GM12865 (cell line): ENCODE data around the gene ROBO4.

Experiments
- DNase-seq: peaks from one replicate; pipeline ENCODE4 v3.0.0; 2010; ENCODE audit warnings: low read depth
- H3K4me3 ChIP-seq: 2 replicates; pipeline ENCODE4 v1.5.1; 2011; ENCODE audit warnings: mild to moderate bottlenecking, low read depth, low read length, control low read depth
- TF ChIP-seq, protein P1 (sequence below): IDR thresholded peaks from 2 replicates; pipeline ENCODE4 v1.5.1; 2011; ENCODE audit warnings: low read length, control low read depth, low read depth, inconsistent platforms; ENCODE audit not compliant: insufficient read depth; ENCODE audit errors: missing control alignments

The ROBO4 gene

DNA sequence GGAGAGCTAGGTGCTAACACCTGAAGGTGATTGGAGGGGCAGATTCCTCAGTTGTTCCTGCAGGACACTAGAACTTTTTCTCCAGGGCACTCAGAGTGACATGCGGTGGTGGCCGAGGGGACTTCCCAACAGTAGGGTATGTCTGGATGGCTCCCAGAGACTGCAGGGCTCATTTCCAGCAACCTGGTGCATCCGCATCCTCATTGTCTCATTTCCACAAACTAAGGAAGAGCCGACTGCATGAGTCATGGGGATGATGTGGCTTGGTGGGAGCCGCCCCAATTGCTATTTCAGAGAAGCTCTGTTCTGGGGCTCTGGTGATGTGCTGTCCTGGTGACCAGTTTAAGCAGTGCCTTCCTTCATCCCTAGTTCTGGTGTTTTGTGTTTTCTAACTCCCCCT lies 2.8 kb upstream of the ROBO4 start:
- DNase-seq: no peak
- TF ChIP-seq, protein P1, sequence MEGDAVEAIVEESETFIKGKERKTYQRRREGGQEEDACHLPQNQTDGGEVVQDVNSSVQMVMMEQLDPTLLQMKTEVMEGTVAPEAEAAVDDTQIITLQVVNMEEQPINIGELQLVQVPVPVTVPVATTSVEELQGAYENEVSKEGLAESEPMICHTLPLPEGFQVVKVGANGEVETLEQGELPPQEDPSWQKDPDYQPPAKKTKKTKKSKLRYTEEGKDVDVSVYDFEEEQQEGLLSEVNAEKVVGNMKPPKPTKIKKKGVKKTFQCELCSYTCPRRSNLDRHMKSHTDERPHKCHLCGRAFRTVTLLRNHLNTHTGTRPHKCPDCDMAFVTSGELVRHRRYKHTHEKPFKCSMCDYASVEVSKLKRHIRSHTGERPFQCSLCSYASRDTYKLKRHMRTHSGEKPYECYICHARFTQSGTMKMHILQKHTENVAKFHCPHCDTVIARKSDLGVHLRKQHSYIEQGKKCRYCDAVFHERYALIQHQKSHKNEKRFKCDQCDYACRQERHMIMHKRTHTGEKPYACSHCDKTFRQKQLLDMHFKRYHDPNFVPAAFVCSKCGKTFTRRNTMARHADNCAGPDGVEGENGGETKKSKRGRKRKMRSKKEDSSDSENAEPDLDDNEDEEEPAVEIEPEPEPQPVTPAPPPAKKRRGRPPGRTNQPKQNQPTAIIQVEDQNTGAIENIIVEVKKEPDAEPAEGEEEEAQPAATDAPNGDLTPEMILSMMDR: no peak

DNA sequence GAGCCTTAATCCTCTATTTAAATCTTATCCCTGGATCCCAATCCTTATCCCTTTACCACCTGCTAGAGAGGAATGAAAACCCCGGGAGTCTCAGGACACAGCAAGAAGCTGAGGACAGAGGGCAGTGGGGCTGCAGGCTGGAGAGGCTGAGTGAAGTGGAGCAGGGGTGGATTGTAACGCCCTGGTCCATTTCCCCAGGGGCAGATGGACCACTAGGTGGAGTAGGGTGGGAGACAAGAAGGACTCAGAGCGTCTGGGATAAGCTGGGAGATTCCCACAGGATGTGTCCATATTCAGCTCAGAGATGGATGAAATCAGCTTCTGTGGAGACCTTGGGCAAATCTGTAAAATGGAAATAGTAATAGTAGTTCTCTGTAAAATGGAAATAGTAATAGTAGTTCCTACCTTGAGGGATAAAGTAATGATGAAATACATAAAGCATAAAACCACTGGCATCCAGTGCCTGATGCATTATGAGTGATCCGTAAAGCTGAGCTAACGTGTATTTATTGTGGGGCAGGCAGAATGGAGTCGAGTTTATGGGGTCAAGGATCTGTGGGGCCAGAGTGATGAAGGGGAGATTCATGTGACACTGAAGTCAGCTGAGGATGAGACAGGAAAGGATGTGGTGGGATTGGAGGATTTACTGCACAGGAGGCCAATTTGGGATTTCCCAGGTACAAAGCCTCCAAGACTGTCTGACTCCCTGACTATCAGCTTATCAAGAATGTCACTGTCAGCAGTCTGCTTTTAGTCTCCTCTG lies 1.9 kb upstream of the ROBO4 start:
- TF ChIP-seq, protein P1: no peak
- H3K4me3 ChIP-seq: no peak overlapping the region
- no peak for DNase-seq

More for the DNA sequence above, 2.8 kb upstream of the ROBO4 start:
- no peak overlapping the region for H3K4me3 ChIP-seq

DNA sequence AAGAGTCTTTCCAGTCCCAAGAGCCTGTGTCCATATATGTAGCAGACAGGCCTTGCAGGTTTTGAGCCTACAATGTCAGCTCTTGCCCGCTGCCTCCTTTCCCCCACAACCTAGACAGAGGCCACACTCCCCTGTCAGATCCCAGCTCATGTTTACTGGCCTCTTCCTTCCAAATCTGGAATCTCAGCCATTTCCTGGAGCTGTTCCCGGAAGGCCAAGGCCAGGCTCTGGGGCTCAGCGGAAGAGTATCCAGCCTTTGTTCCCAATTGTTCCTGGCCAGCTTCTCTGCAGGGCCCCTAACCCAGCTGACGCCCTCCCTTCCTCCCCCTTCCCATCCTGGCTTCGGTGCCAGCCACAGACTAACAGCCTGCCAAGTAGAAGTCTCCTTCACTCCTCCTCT lies 1.0 kb upstream of the ROBO4 start:
- TF ChIP-seq, protein P1: no peak
- no peak overlapping the region for H3K4me3 ChIP-seq
- no peak for DNase-seq

DNA sequence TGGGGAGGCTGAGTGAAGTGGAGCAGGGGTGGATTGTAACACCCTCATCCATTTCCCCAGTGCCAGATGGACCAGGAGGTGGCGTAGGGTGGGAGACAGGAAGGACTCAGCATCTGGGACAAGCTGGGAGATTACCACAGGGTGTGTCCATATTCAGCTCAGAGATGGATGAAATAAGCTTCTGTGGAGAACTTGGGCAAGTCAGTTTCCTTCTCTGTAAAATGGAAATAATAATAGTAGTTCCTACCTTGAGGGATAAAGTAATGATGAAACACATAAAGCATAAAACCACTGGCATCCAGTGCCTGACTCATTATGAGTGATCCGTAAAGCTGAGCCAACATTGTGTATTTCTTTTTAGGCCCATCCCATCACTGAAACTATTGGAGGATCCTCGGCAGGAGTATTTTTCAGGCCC lies 607 bp upstream of the ROBO4 start:
- no peak for DNase-seq
- TF ChIP-seq, protein P1: no peak
- H3K4me3 ChIP-seq: no peak overlapping the region

DNA sequence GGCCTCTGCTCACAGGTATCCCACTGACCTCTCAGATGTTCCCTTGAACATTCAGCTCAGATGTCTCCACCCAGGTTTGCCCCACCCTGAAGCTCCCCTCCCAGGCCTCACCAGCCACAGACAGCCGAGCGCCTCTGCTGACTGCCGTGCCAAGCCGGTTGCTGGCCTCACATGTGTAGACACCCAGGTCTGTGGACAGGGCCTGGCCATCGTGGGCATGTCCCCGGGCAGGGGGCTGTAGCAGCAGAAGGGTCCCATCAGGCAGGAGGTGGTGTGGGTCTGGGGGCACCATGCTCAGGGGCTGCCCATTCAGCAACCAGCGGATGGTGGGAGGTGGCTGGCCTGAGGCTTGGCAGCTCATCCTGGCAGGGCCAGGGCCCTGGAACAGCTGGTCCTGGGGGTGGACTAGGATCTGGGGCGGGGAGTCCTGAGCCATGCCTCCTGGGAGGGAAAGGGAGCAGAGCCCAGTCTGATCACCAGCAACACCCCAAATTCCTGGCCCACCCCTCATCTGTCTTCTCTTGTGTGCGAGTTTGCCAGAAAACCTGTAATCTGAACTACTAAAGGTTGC lies 759 bp downstream of the ROBO4 start:
- DNase-seq: no peak
- H3K4me3 ChIP-seq: no peak overlapping the region
- TF ChIP-seq, protein P1: no peak

DNA sequence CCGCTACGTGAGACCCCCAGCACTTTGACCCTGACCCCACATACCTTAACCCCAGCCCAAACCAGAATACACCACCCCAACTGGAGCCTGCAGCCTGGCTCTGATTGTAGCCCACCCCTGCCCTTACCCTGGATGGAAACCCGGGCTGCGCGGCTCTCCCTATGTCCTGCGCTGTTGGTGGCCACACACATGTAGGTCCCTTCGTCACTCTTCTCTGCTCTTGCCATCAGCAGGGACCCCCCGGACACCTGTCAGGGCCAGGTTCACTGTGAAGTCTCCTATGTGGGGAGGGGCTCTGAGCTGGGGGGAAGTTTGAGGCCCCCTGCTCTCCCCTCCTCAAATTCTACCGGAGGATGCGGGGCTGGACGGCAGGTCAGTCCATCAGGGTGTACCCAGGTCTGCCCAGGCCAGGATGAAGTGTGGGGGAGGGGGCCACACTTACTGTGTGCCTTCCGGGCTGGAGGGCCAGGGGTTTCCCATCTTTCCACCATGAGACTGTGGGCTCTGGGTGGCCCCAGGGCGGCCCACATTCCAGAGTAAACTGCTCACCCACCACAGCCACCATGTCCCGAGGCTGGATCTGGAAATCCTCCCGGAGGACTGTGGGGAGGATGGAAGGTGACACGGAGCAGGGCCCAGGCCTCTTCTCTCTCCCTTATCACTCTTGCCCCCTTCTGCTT lies 1.5 kb downstream of the ROBO4 start:
- DNase-seq: no peak
- no peak overlapping the region for H3K4me3 ChIP-seq
- TF ChIP-seq, protein P1: no peak
